ENCODE data around the gene KCNN1. TPM values are rescaled to one million over a fixed set of nuclear protein-coding genes. Genes with fewer than 3 reads are reported as not detected.
A peak's percentile ranks its signal among the peaks of the same experiment; 100 is the strongest.

The KCNN1 gene
- total RNA-seq, 1 experiment from 2014 or later, result 0.61 TPM

DNA sequence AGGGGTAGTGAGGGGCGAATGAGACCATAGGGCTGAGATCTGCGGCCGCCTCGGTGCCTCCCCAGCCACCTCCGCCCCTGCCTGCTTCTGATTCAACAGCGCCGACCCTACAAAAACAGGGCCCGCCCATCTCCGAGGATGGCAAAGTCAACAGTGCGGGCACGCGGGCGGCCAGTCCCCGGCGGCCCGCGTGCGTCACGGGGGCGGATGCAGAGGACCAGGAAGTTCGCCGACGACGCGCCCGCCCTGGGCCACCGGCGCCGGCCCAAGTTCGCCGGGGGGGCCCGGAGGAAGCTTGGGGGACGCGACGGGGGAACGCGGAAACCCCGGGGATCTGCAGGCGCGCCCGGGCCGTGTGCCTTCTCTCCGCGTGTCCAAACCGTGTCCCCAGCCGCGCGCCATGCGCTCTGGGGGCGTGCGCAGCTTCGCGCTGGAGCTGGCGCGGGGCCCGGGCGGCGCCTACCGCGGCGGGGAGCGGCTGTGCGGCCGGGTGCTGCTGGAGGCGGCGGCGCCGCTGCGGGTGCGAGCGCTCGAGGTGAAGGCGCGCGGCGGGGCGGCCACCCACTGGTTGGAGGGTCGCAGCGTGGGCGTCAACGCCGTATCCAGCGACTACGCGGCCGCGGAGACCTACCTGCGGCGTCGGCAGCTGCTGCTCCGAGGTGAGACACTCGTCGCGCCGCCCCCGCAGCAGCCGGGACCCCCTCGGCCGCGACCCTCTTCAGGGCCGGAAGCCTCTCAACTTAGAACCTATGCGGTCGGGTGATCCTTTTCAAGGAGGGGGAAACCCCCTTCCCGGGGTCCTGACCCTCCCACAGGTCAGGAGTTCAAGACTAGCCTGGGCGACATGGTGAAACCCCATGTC lies 34.2 kb downstream of the KCNN1 start:
- H3K79me2 ChIP-seq (ENCODE audit: insufficient read depth, low read length), result peaks cover 26% of the 10 kb centered on the region
- H3K9me3 ChIP-seq (ENCODE audit: control insufficient read depth in 1 of 2, insufficient read depth in 1 of 2, low read depth in 1 of 2, low read length in 2 of 2), result no peaks in the 10 kb centered on the region
- POLR2A ChIA-PET, result interaction anchor here (0.6 to 1.2 kb wide), 5 partner anchors 69 to 544 kb away, joined by 3 read pairs; partner anchors contain the start of gene JUND
- DNase-seq (ENCODE audit: low read depth, low spot score) (peak; percentile 81), ATAC-seq (peak; percentile 65)
- no peaks in the 10 kb centered on the region for H3K27me3 ChIP-seq (ENCODE audit: insufficient read depth, low read length)
- no peaks in the 10 kb centered on the region for H3K9me2 ChIP-seq (ENCODE audit: insufficient read depth)
- intact Hi-C loops (cut with micrococcal nuclease), result loop anchor here (10.0 kb wide), 1 partner anchor 154 kb away; the partner anchor contains the start of gene PIK3R2
- peak overlapping the region; percentile 73 to 87 for H3K4me3 ChIP-seq (replicated peaks in 1 of 2; ENCODE audit: low read depth in 1 of 2, low read length in 2 of 2)
- CTCF ChIA-PET, result interaction anchor here (1.4 kb wide), 1 partner anchor 63 kb away, joined by 4 read pairs; no protein-coding TSS in a partner anchor
- no TSS peak for BruUV-seq (replicated peaks)
- peaks cover 28 to 58% of the 10 kb centered on the region in 2 experiments for H3K4me1 ChIP-seq (ENCODE audit: control insufficient read depth in 1 of 2, insufficient read depth in 2 of 2, low read length in 2 of 2)
- RAD21 ChIA-PET (ENCODE audit: low non-redundant PET in 1 of 2, low total read pairs in 2 of 2, uncharacterized antibody in 2 of 2, unreplicated experiment in 2 of 2), result no interaction called here
- H3K36me3 ChIP-seq (ENCODE audit: control insufficient read depth in 1 of 2, insufficient read depth in 2 of 2, low read length in 2 of 2), result no peaks in the 10 kb centered on the region; a peak in 1 of 4 replicates
- peak overlapping the region; percentile 94 for H3K4me2 ChIP-seq (ENCODE audit: low read length)
- no peaks in the 10 kb centered on the region for H4K20me1 ChIP-seq (ENCODE audit: insufficient read depth)
- H3K27ac ChIP-seq (ENCODE audit: low read depth, low read length), result peak overlapping the region; percentile 97
- no peak overlapping the region for H2AFZ ChIP-seq (ENCODE audit: low read depth, low read length, poor library complexity, severe bottlenecking)
- H3K9ac ChIP-seq (ENCODE audit: low read length), result peak overlapping the region; percentile 86
- TF ChIP-seq EGR1 (IDR thresholded peaks at IDR 0.05; ENCODE audit: low read depth) (peak; percentile 87), FOSL1 (IDR thresholded peaks at IDR 0.05; ENCODE audit: low read depth) (no peak), ZFX (IDR thresholded peaks at IDR 0.05) (peak; percentile 78; the same call in 1 of the 2 replicates), SP1 (IDR thresholded peaks at IDR 0.05; ENCODE audit: low read depth) (no peak; the same call in none of the 2 replicates), YY1 (IDR thresholded peaks at IDR 0.05; ENCODE audit: extremely low read depth, insufficient replicate concordance, low read depth, low read length) (no peak), SRF (IDR thresholded peaks at IDR 0.05; ENCODE audit: low read depth) (no peak), SIN3A (IDR thresholded peaks at IDR 0.05; ENCODE audit: low read depth) (peak; percentile 79), ZNF274 (IDR thresholded peaks at IDR 0.05; ENCODE audit: low read depth, low read length) (no peak), POLR2AphosphoS5 (IDR thresholded peaks at IDR 0.05; ENCODE audit: low read depth, low read length) (peak; percentile 88), EZH2phosphoT487 (IDR thresholded peaks at IDR 0.05; ENCODE audit: borderline replicate concordance) (no peak), CEBPB (IDR thresholded peaks at IDR 0.05; ENCODE audit: low read depth) (no peak), TCF7L2 (IDR thresholded peaks at IDR 0.05; ENCODE audit: borderline replicate concordance, extremely low read depth, insufficient read depth, insufficient read length) (peak; percentile 46), RAD21 (IDR thresholded peaks at IDR 0.05; ENCODE audit: low read depth) (no peak), POLR2A (IDR thresholded peaks at IDR 0.05; ENCODE audit: borderline replicate concordance, extremely low read depth, insufficient read depth, insufficient read length) (peak; percentile 67), CBX3 (IDR thresholded peaks at IDR 0.05; ENCODE audit: low read depth) (0 out of 2 replicates have a peak, but pooled peaks have one; percentile 49), JUND (IDR thresholded peaks at IDR 0.05) (no peak), ELF1 (IDR thresholded peaks at IDR 0.05; ENCODE audit: borderline replicate concordance, low read depth) (no peak), EZH2 (IDR thresholded peaks at IDR 0.05) (no peak)
- TF ChIP-seq, protein P1, sequence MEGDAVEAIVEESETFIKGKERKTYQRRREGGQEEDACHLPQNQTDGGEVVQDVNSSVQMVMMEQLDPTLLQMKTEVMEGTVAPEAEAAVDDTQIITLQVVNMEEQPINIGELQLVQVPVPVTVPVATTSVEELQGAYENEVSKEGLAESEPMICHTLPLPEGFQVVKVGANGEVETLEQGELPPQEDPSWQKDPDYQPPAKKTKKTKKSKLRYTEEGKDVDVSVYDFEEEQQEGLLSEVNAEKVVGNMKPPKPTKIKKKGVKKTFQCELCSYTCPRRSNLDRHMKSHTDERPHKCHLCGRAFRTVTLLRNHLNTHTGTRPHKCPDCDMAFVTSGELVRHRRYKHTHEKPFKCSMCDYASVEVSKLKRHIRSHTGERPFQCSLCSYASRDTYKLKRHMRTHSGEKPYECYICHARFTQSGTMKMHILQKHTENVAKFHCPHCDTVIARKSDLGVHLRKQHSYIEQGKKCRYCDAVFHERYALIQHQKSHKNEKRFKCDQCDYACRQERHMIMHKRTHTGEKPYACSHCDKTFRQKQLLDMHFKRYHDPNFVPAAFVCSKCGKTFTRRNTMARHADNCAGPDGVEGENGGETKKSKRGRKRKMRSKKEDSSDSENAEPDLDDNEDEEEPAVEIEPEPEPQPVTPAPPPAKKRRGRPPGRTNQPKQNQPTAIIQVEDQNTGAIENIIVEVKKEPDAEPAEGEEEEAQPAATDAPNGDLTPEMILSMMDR (IDR thresholded peaks at IDR 0.05 in 2 of 3, conservative IDR thresholded peaks at IDR 0.05 in 1 of 3; ENCODE audit: borderline replicate concordance in 1 of 3, insufficient read depth in 1 of 3, low read depth in 2 of 3, low read length in 2 of 3), result no peak
- TF ChIP-seq, protein P2, sequence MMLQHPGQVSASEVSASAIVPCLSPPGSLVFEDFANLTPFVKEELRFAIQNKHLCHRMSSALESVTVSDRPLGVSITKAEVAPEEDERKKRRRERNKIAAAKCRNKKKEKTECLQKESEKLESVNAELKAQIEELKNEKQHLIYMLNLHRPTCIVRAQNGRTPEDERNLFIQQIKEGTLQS (IDR thresholded peaks at IDR 0.05), result no peak
- TF ChIP-seq, protein P3, sequence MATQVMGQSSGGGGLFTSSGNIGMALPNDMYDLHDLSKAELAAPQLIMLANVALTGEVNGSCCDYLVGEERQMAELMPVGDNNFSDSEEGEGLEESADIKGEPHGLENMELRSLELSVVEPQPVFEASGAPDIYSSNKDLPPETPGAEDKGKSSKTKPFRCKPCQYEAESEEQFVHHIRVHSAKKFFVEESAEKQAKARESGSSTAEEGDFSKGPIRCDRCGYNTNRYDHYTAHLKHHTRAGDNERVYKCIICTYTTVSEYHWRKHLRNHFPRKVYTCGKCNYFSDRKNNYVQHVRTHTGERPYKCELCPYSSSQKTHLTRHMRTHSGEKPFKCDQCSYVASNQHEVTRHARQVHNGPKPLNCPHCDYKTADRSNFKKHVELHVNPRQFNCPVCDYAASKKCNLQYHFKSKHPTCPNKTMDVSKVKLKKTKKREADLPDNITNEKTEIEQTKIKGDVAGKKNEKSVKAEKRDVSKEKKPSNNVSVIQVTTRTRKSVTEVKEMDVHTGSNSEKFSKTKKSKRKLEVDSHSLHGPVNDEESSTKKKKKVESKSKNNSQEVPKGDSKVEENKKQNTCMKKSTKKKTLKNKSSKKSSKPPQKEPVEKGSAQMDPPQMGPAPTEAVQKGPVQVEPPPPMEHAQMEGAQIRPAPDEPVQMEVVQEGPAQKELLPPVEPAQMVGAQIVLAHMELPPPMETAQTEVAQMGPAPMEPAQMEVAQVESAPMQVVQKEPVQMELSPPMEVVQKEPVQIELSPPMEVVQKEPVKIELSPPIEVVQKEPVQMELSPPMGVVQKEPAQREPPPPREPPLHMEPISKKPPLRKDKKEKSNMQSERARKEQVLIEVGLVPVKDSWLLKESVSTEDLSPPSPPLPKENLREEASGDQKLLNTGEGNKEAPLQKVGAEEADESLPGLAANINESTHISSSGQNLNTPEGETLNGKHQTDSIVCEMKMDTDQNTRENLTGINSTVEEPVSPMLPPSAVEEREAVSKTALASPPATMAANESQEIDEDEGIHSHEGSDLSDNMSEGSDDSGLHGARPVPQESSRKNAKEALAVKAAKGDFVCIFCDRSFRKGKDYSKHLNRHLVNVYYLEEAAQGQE (IDR thresholded peaks at IDR 0.05; ENCODE audit: low read depth), result no peak
- TF ChIP-seq, protein P4, sequence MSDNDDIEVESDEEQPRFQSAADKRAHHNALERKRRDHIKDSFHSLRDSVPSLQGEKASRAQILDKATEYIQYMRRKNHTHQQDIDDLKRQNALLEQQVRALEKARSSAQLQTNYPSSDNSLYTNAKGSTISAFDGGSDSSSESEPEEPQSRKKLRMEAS (IDR thresholded peaks at IDR 0.05), result peak; percentile 97

Measured in HCT116 (cell line).